Measurements from ENCODE around the gene MAP9.
A peak's percentile ranks its signal among the peaks of the same experiment; 100 is the strongest.

- 0 out of 2 replicates have a peak, but pooled peaks have one; percentile 25 for TF ChIP-seq CTCF (conservative IDR thresholded peaks at IDR 0.05; ENCODE audit: low read length)
- no peak for TF ChIP-seq EZH2phosphoT487 (IDR thresholded peaks at IDR 0.05; ENCODE audit: borderline replicate concordance, low read depth, low read length)
Measured at GRCh38 chr4:155403886-155404285, 27.1 kb upstream of the MAP9 start.

Measured in OCI-LY7 (cell line).